SK-N-SH (cell line): ENCODE results near the gene MYOG. TPM values are rescaled to one million over a fixed set of nuclear protein-coding genes. Genes with fewer than 3 reads are reported as not detected.

Experiments
- CTCF ChIA-PET: fragments of 300-600, 350-600 bp; formaldehyde crosslinking; extraction: SDS; loops from one replicate; lab custom pipeline; 2021; lab: Yijun Ruan, JAX
- POLR2A ChIA-PET: fragments of 350-600 bp; sonication (Branson Sonifier 250); formaldehyde crosslinking; extraction: SDS; loops from one replicate; lab custom pipeline; 2020; ENCODE audit warnings: antibody characterized with exemption, inconsistent platforms; lab: Yijun Ruan, JAX
- DNase-seq: peaks from one replicate; pipeline ENCODE4 v3.0.0; 2012
- H2AFZ ChIP-seq: fragments of 200-600 bp; sonication (generic); 2 replicates; pipeline ENCODE4 v1.8.1; 2016; ENCODE audit warnings: antibody characterized with exemption, mild to moderate bottlenecking, low read depth
- H3F3A ChIP-seq: fragments of 200-600 bp; sonication (generic); replicated peaks from 2 replicates; pipeline ENCODE3; 2016; ENCODE audit warnings: antibody characterized with exemption, mild to moderate bottlenecking; ENCODE audit not compliant: insufficient read depth
- H3K27ac ChIP-seq, 2 experiments: fragments of 200-500 bp in 1 of 2; fragments of 200-600 bp in 1 of 2; sonication (Bioruptor generic) in 1 of 2; sonication (generic), shearing (Covaris generic) in 1 of 2; 2 replicates each; pipeline versions ENCODE4 v1.5.1 to v1.6.1; 2014 to 2016; ENCODE audit warnings: low read depth in 2 of 2, inconsistent platforms in 1 of 2, low read length in 1 of 2, mild to moderate bottlenecking in 1 of 2, mixed read lengths in 1 of 2
- H3K27me3 ChIP-seq: fragments of 200-600 bp; sonication (generic), shearing (Covaris generic); 2 replicates; pipeline ENCODE4 v1.6.1; 2016; ENCODE audit warnings: mixed run types; ENCODE audit not compliant: insufficient read depth
- H3K36me3 ChIP-seq, 2 experiments: fragments of 200-500 bp in 1 of 2; fragments of 200-600 bp in 1 of 2; sonication (Bioruptor generic) in 1 of 2; sonication (generic) in 1 of 2; replicated peaks in 1 of 2; 2 replicates each; pipeline versions ENCODE3 to v1.5.1; 2014 to 2016; ENCODE audit warnings: low read length in 1 of 2, mild to moderate bottlenecking in 1 of 2; ENCODE audit not compliant: insufficient read depth in 2 of 2, control insufficient read depth in 1 of 2
- H3K4me1 ChIP-seq, 2 experiments: fragments of 200-500 bp in 1 of 2; fragments of 200-600 bp in 1 of 2; sonication (Bioruptor generic) in 1 of 2; sonication (generic), shearing (Covaris generic) in 1 of 2; 2 replicates each; pipeline versions ENCODE4 v1.5.1 to v1.6.1; 2014 to 2016; ENCODE audit warnings: low read depth in 1 of 2, low read length in 1 of 2, mixed run types in 1 of 2; ENCODE audit not compliant: insufficient read depth in 2 of 2, control insufficient read depth in 1 of 2
- H3K4me2 ChIP-seq: fragments of 200-600 bp; sonication (generic), shearing (Covaris generic); 2 replicates; pipeline ENCODE4 v1.6.1; 2017; ENCODE audit warnings: mixed run types
- H3K4me3 ChIP-seq, 2 experiments: fragments of 200-500 bp in 1 of 2; fragments of 200-600 bp in 1 of 2; sonication (Bioruptor generic) in 1 of 2; sonication (generic), shearing (Covaris generic) in 1 of 2; 2 replicates each; pipeline versions ENCODE4 v1.5.1 to v1.8.1; 2014 to 2016; ENCODE audit warnings: low read depth in 2 of 2, inconsistent platforms in 1 of 2, low read length in 1 of 2, mild to moderate bottlenecking in 1 of 2, mixed read lengths in 1 of 2, moderate library complexity in 1 of 2
- H3K79me2 ChIP-seq: fragments of 200-600 bp; sonication (generic); 2 replicates; pipeline ENCODE4 v1.8.1; 2017; ENCODE audit warnings: mild to moderate bottlenecking; ENCODE audit not compliant: insufficient read depth
- H3K9ac ChIP-seq: fragments of 200-600 bp; sonication (generic); 2 replicates; pipeline ENCODE4 v1.6.1; 2017; ENCODE audit warnings: mixed run types
- H3K9me2 ChIP-seq: fragments of 200-600 bp; sonication (generic); 2 replicates; pipeline ENCODE4 v1.6.1; 2017; ENCODE audit warnings: mixed run types
- H3K9me3 ChIP-seq: fragments of 200-600 bp; sonication (generic); 2 replicates; pipeline ENCODE4 v1.6.1; 2017; ENCODE audit warnings: mixed run types, mild to moderate bottlenecking, moderate library complexity
- H4K20me1 ChIP-seq: fragments of 200-600 bp; sonication (generic); 2 replicates; pipeline ENCODE4 v1.6.1; 2017; ENCODE audit warnings: mild to moderate bottlenecking, mixed run types; ENCODE audit not compliant: insufficient read depth
- EZH2phosphoT487 ChIP-seq: fragments of 200-600 bp; sonication (generic); IDR thresholded peaks from 2 replicates; pipeline ENCODE4 v1.6.1; 2017; ENCODE audit warnings: low read depth, mixed run types, mild to moderate bottlenecking, antibody characterized with exemption, moderate library complexity, borderline replicate concordance
- FOXM1 ChIP-seq: IDR thresholded peaks from 2 replicates; pipeline ENCODE4 v1.4.0; 2012; ENCODE audit warnings: low read depth, mild to moderate bottlenecking
- JUND ChIP-seq: IDR thresholded peaks from 2 replicates; pipeline ENCODE4 v1.4.0; 2012
- RAD21 ChIP-seq: IDR thresholded peaks from 2 replicates; pipeline ENCODE4 v1.6.1; 2012; ENCODE audit warnings: mild to moderate bottlenecking, low read length
- RFX5 ChIP-seq: IDR thresholded peaks from 2 replicates; pipeline ENCODE4 v1.6.1; 2012; ENCODE audit warnings: mild to moderate bottlenecking, improper control_type of control experiment, low read length
- SIN3A ChIP-seq: IDR thresholded peaks from 2 replicates; pipeline ENCODE4 v1.6.1; 2012; ENCODE audit warnings: low read depth, mild to moderate bottlenecking, low read length, moderate library complexity, borderline replicate concordance
- SMC3 ChIP-seq: IDR thresholded peaks from 2 replicates; pipeline ENCODE4 v1.6.1; 2012; ENCODE audit warnings: low read depth, low read length, improper control_type of control experiment
- WGBS: methylation state at CpG from one replicate; pipeline ENCODE4 v1.1.6; 2017; ENCODE audit warnings: low lambda C conversion rate; 5-methylcytosine and 5-hydroxymethylcytosine counted together
- polyA plus RNA-seq, 3 experiments: library from polyadenylated mRNA; depleted of rRNA; stranded (reverse); fragments of >200 nt; gene quantifications; 2 replicates each; pipeline ENCODE4 v1.2.3, GENCODE V29; 2012
- TF ChIP-seq, protein P1 (sequence below): IDR thresholded peaks from 2 replicates; pipeline ENCODE4 v1.4.0; 2012; ENCODE audit warnings: low read depth
- TF ChIP-seq, protein P2 (sequence below): IDR thresholded peaks from 2 replicates; pipeline ENCODE4 v1.4.0; 2012; ENCODE audit warnings: low read depth, borderline replicate concordance
- TF ChIP-seq, protein P3 (sequence below): IDR thresholded peaks from 2 replicates; pipeline ENCODE4 v1.6.1; 2012; ENCODE audit warnings: mild to moderate bottlenecking, low read depth, low read length, moderate library complexity
- TF ChIP-seq, protein P4 (sequence below): fragments of 200-600 bp; sonication (generic); IDR thresholded peaks from 2 replicates; pipeline ENCODE4 v1.6.1; 2017; ENCODE audit warnings: antibody characterized with exemption, mild to moderate bottlenecking, moderate library complexity

The MYOG gene
- polyA plus RNA-seq, 1 of the 3 experiments (the other 2 are of a cell fraction) = not detected

DNA sequence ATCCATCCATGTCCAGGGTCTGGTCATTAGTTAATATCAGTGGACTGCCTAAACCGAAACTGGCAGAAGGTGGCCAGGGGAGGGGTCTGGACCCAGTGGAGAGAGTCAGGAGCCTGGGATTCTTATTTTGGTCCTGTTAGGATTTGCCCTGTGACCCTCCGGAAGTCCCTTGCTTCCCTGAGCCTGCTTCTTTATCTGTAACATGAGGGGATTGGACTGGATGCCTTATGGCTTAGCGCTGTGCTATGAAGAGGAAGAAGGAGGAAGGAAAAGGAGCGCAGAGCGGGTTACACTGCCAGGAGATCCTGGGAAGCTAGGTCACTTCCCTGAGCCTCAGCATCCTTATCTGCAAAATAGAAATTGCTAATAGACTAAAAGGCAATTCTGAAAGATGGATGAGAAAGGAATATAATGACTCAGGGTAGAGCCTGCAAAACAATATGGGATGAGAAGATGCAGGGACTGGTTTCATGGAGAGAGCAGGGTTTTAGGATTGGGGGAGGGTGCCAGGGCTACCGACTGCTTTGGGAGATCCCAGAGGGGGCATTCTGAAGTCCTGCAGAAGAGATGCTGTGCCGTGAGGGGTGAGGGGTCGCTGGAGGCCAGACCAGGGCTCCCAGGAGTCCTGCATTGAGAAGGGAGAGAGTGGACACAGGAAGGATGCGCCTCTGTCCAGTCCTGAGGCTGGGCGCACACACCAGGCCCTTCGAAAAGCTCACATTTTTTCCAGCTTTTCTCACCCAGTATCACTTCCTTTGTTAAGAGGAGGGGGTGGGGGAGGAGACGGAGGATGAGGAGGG lies 41.3 kb upstream of the MYOG start:
- Histone ChIP-seq H3K9ac (peak overlapping the region; percentile 3; the same call in 1 of the 2 replicates), H3K27ac (no peak overlapping the region), H3K27me3 (no peaks in the 10 kb centered on the region; the same call in 1 of the 2 replicates), H3K9me3 (no peaks in the 10 kb centered on the region), H3K9me2 (no peaks in the 10 kb centered on the region), H2AFZ (peak overlapping the region; percentile 36; the same call in 1 of the 2 replicates), H3K4me2 (peak overlapping the region; percentile 54), H3K4me1 (peaks cover 21 to 67% of the 10 kb centered on the region in 2 experiments), H4K20me1 (no peaks in the 10 kb centered on the region), H3K36me3 (no peaks in the 10 kb centered on the region), H3K4me3 (peak overlapping the region; percentile 48 to 55; a peak in 3 of 4 replicates), H3F3A (peaks cover 5% of the 10 kb centered on the region), H3K79me2 (no peaks in the 10 kb centered on the region)
- ChIA-PET CTCF (interaction anchor here (0.8 to 26.1 kb wide), 15 partner anchors 10 to 182 kb away, joined by 3 to 602 read pairs (median 6); partner anchors contain the start of gene MYBPH), POLR2A (no interaction called here)
- DNase-seq = no peak
- 74% methylated on average over 11 of the region's 12 CpGs for WGBS
- TF ChIP-seq SMC3 (no peak), RAD21 (no peak), JUND (no peak)
- TF ChIP-seq, protein P1, sequence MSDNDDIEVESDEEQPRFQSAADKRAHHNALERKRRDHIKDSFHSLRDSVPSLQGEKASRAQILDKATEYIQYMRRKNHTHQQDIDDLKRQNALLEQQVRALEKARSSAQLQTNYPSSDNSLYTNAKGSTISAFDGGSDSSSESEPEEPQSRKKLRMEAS = no peak
- TF ChIP-seq, protein P2, sequence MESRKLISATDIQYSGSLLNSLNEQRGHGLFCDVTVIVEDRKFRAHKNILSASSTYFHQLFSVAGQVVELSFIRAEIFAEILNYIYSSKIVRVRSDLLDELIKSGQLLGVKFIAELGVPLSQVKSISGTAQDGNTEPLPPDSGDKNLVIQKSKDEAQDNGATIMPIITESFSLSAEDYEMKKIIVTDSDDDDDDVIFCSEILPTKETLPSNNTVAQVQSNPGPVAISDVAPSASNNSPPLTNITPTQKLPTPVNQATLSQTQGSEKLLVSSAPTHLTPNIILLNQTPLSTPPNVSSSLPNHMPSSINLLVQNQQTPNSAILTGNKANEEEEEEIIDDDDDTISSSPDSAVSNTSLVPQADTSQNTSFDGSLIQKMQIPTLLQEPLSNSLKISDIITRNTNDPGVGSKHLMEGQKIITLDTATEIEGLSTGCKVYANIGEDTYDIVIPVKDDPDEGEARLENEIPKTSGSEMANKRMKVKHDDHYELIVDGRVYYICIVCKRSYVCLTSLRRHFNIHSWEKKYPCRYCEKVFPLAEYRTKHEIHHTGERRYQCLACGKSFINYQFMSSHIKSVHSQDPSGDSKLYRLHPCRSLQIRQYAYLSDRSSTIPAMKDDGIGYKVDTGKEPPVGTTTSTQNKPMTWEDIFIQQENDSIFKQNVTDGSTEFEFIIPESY = no peak
- TF ChIP-seq, protein P3, sequence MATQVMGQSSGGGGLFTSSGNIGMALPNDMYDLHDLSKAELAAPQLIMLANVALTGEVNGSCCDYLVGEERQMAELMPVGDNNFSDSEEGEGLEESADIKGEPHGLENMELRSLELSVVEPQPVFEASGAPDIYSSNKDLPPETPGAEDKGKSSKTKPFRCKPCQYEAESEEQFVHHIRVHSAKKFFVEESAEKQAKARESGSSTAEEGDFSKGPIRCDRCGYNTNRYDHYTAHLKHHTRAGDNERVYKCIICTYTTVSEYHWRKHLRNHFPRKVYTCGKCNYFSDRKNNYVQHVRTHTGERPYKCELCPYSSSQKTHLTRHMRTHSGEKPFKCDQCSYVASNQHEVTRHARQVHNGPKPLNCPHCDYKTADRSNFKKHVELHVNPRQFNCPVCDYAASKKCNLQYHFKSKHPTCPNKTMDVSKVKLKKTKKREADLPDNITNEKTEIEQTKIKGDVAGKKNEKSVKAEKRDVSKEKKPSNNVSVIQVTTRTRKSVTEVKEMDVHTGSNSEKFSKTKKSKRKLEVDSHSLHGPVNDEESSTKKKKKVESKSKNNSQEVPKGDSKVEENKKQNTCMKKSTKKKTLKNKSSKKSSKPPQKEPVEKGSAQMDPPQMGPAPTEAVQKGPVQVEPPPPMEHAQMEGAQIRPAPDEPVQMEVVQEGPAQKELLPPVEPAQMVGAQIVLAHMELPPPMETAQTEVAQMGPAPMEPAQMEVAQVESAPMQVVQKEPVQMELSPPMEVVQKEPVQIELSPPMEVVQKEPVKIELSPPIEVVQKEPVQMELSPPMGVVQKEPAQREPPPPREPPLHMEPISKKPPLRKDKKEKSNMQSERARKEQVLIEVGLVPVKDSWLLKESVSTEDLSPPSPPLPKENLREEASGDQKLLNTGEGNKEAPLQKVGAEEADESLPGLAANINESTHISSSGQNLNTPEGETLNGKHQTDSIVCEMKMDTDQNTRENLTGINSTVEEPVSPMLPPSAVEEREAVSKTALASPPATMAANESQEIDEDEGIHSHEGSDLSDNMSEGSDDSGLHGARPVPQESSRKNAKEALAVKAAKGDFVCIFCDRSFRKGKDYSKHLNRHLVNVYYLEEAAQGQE = peak; percentile 80; the same call in 1 of the 2 replicates

DNA sequence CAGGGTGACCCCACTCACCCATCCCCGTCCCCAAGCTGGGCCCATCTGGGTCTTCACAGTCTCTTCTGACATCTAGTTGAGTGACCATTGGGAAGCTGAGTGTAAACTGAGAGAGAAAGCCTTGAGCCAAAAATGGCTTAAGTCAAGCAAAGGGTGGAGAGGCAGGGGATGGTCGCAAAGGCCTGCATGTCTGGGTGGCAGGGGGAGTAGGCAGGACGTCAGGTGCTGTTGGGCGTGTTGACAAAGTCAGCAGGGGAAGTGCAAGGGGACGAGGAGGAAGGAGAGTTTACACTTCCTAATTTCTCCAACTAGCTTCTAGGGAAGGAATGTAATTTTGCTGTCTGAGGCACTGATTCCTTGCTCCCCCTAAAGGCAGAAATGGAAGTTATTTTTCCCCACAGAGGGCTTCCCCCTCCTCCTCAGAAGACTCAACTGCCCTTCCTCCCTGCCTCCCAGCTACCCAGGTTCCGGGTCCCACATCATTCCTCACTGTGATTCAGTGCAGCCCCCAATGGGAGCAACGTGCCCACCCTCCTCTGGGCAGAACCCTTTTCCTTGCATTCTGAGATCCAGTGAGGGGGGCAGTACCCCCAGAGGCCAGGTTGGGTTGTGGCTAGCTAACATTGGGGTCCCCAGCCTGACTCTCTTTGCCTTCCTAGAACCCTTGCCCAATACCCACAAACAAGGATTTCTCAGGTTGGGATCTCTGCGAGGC lies 40.5 kb upstream of the MYOG start:
- H3K9me3 ChIP-seq = no peaks in the 10 kb centered on the region
- H4K20me1 ChIP-seq = no peaks in the 10 kb centered on the region
- ChIA-PET POLR2A (no interaction called here), CTCF (interaction anchor here (0.9 to 26.1 kb wide), 13 partner anchors 9 to 143 kb away, joined by 3 to 602 read pairs (median 6); no protein-coding TSS in a partner anchor)
- no peak overlapping the region for H2AFZ ChIP-seq
- no peak overlapping the region for H3K27ac ChIP-seq
- H3K4me3 ChIP-seq = no peak overlapping the region
- no peak for DNase-seq
- H3K4me1 ChIP-seq = peaks cover 21 to 61% of the 10 kb centered on the region in 2 experiments
- TF ChIP-seq, protein P4, sequence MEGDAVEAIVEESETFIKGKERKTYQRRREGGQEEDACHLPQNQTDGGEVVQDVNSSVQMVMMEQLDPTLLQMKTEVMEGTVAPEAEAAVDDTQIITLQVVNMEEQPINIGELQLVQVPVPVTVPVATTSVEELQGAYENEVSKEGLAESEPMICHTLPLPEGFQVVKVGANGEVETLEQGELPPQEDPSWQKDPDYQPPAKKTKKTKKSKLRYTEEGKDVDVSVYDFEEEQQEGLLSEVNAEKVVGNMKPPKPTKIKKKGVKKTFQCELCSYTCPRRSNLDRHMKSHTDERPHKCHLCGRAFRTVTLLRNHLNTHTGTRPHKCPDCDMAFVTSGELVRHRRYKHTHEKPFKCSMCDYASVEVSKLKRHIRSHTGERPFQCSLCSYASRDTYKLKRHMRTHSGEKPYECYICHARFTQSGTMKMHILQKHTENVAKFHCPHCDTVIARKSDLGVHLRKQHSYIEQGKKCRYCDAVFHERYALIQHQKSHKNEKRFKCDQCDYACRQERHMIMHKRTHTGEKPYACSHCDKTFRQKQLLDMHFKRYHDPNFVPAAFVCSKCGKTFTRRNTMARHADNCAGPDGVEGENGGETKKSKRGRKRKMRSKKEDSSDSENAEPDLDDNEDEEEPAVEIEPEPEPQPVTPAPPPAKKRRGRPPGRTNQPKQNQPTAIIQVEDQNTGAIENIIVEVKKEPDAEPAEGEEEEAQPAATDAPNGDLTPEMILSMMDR = peak; percentile 55
- TF ChIP-seq FOXM1 (no peak), EZH2phosphoT487 (no peak), RFX5 (no peak), SIN3A (no peak), RAD21 (peak; percentile 25; the same call in 1 of the 2 replicates)
- H3K36me3 ChIP-seq = no peaks in the 10 kb centered on the region
- no peak overlapping the region for H3K9ac ChIP-seq
- peaks cover 5% of the 10 kb centered on the region for H3F3A ChIP-seq
- WGBS = 54% methylated on average over 7 of the region's 8 CpGs
- no peaks in the 10 kb centered on the region; the same call in 1 of the 2 replicates for H3K27me3 ChIP-seq
- no peaks in the 10 kb centered on the region for H3K79me2 ChIP-seq
- H3K9me2 ChIP-seq = no peaks in the 10 kb centered on the region
- H3K4me2 ChIP-seq = peak overlapping the region; percentile 54; the same call in 1 of the 2 replicates
